GM18502 (cell line): Measurements from ENCODE around the gene SPPL2C.
A peak's percentile ranks its signal among the peaks of the same experiment; 100 is the strongest.

ENCODE experiments used
- ATAC-seq: cut with Tn5 transposase; IDR thresholded peaks from one replicate; pipeline ENCODE4 v1.9.1; 2021; ENCODE audit warnings: mild to moderate bottlenecking; ENCODE audit not compliant: unreplicated experiment, poor library complexity

The SPPL2C gene

DNA sequence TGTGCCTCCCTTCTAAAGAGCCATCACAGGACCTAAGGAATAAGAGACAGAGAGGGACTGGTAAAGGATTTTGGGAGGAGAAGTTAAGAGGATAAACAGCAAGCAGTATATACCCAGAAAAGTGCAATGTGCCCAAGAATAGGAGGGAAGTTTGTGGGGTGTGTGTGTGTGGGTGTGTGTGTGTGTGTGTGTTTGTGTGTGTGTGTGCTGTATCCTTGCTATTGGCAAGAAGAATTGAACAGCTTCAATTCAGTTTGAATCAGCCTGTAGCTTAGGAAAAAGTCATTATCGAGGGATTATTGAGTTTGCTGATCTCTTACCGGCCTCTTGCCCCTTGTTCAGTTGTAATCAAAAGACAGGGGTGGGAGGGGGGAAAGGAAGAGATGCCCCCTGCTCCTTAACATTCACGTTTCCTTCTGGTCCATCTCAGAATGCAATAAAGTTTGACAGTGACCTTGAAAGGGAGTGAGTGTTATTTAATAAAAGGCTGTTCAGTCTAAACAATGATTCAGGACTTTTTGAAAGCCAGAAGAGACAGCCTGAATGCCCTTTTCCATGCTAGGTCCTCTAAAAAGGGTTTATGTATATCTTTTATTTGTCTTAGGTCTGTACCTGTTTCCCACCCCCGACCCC, 25.8 kb downstream of the SPPL2C start:
- ATAC-seq = no peak

DNA sequence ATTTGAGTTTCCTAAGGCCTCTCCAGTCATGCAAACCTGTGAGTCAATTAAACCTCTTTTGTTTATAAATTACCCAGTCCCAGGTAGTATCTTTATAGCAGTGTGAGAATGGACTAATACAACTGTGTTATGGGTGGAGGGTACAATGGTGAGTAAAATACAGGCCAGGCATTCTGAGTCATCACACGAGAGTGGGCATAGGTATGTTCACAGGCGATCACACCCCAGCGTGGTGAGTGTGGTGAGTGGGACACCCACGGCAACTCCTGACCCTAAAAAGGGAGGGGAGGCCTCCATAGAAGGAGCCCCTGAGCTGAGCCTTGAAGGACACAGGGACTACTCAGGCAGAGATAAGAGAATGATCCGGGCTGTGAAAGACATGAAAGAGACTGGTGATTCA, 27.0 kb downstream of the SPPL2C start:
- no peak for ATAC-seq

DNA sequence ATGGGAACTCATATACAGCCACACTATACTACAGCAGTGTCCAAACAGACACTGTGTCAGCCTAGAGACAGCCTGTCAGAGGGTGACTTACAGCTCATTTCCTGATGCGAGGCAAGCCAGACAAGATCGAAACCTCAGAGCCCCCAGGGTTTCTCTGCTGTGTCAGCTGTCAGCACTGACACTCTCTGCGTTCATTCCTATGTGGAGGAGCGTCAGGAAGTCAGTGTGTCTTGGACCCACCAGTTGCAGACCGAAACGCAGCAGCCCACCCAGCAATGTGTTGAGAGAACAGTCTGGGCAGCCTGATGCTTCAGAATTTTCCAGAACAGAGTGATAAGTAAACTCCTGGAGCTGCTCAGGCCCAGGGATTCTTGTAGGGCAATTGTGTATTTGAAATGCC, 29.0 kb downstream of the SPPL2C start:
- no peak for ATAC-seq

DNA sequence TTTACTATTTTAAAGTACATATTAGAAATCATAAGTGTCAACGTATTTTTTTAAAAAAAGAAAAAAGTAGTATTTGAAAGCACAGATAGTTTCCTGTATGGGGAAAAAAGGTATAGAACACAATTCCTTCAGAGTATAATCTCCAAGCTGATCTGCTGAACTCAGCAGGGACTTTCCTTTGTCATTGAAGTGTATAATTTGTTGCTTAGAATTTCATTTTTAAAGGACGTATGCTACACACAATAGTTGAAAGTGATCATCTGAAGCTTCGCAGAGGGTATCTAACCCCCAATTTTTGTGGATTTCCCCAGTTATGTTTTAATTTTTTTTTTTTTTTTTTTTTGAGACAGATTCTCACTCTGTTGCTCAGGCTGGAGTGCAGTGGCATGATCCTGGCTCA, 29.5 kb downstream of the SPPL2C start:
- no peak for ATAC-seq

DNA sequence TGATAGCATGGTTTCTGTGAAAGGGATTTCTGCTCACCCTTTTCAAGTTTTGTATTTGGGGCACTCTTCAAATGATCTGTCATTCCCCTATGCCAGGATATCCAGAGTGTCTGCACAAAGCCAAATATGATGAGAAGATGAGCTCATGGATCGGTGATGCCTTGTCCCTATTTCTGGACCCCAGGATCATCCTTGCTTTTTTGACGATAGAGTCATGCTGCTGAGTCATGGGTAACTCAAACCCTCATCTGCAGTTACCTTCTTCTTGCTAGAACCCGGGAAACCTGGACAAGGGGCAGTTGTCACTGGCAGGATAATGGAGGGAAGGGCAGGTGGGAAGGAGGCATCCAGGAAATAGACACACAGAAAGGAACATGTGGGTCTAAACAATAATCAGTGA, 31.9 kb downstream of the SPPL2C start:
- no peak for ATAC-seq

DNA sequence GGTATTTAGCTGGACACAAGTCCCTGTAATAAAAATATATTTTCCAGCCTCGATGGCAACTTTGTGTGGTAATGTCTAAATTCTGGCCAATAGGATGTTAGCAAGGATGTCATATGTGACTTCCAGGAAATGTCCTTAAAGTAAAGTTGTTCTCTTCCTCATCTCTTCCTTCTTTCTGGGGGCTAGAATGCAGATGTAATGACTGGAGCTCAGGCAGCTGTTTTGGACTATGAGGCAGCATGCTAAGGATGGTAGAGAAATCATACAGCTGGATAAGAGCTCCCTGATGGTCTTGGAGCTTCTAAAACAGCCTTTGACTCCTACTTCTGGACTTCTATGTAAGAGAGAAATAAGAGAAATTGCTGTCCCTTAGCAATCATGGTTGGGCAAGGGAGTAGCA, 32.8 kb downstream of the SPPL2C start:
- ATAC-seq = no peak

DNA sequence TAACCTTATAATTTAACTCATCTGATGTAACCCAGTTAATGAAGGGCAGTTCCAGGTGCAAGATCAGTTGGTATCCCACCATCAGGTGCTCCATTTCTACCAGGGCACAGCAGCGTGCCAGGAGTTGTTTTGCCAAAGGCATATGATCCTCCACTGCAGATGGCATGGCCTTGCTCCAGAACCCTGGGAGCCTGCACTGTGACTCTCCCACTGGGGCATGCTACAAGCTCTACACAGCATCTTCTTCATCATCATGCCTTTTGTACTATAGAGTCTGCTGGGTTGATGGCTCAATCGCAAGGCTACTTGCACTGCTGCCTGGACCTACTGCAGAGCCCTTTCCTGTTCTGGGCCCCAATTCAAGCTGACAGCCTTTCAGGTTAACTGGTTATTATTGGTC, 38.4 kb downstream of the SPPL2C start:
- no peak for ATAC-seq

DNA sequence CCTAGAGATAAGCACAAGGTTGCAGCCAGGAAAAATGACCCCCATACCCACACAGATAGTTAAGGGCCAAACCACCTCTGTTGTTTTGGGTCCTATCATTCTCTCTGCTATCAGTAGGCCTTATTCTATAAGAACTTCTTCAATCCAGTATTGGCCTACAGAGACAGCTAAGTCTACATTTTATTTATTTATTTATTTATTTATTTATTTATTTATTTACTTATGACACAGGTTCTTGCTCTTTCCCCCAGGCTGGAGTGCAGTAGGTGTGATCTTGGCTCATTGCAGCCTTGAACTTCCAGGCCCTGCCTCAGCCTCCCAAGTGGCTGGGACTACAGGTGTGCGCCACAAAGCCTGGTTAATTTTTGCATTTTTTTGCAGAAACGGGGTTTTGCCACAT, 42.2 kb downstream of the SPPL2C start:
- ATAC-seq = no peak

DNA sequence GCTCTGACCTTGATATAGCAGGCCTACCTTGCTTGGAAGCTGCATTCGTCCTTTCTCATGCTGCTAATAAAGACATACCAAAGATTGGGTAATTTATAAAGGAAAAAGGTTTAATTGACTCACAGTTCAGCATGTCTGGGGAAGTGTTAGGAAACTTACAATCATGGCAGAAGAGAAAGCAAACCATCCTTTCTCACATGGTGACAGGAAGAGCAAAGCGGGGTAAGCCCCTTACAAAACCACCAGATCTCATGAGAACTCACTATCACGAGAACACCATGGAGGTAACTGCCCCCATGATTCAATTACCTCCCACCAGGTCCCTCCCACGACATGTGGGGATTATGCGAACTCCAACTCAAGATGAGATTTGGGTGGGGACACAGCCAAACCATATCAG, 43.7 kb downstream of the SPPL2C start:
- ATAC-seq = no peak

DNA sequence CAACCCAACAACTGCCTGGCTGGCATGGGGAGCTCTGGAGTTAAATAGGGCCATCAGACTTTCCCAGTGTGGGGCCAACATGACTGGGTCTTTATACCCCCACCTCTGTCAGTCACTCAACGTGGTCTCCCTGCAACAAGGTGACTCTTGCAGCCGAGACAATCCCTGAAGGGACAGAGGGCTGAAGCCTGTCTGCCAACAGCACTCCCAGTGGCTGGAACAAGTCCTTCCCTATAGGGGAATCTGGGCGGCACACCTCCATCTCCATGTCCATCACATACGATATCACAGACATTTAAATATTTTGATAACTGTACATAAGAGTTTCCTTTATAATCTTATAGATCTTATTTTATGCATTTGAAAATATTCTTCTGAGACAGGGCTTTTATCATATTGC, 44.9 kb downstream of the SPPL2C start:
- no peak for ATAC-seq

DNA sequence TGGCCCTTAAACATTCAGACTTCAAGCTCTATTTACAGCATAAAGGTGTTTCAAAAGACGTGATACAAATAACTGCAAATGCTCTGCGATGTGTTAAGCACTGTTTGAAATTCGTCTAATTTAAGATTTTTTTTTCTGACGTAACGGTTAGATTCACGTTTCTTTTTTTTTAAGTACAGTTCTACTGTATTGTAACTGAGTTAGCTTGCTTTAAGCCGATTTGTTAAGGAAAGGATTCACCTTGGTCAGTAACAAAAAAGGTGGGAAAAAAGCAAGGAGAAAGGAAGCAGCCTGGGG, 49.0 kb downstream of the SPPL2C start:
- no peak for ATAC-seq

DNA sequence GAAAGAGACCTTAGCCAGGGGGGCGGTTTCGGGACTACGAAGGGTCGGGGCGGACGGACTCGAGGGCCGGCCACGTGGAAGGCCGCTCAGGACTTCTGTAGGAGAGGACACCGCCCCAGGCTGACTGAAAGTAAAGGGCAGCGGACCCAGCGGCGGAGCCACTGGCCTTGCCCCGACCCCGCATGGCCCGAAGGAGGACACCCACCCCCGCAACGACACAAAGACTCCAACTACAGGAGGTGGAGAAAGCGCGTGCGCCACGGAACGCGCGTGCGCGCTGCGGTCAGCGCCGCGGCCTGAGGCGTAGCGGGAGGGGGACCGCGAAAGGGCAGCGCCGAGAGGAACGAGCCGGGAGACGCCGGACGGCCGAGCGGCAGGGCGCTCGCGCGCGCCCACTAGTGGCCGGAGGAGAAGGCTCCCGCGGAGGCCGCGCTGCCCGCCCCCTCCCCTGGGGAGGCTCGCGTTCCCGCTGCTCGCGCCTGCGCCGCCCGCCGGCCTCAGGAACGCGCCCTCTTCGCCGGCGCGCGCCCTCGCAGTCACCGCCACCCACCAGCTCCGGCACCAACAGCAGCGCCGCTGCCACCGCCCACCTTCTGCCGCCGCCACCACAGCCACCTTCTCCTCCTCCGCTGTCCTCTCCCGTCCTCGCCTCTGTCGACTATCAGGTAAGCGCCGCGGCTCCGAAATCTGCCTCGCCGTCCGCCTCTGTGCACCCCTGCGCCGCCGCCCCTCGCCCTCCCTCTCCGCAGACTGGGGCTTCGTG, 49.5 kb downstream of the SPPL2C start, which contains the start of gene MAPT:
Gene MAPT, plus strand, starts transcription at position 533 of the 763 bp plus-strand sequence. CDS start 67,784 bp downstream, outside the sequence.
- ATAC-seq = peak; percentile 74

DNA sequence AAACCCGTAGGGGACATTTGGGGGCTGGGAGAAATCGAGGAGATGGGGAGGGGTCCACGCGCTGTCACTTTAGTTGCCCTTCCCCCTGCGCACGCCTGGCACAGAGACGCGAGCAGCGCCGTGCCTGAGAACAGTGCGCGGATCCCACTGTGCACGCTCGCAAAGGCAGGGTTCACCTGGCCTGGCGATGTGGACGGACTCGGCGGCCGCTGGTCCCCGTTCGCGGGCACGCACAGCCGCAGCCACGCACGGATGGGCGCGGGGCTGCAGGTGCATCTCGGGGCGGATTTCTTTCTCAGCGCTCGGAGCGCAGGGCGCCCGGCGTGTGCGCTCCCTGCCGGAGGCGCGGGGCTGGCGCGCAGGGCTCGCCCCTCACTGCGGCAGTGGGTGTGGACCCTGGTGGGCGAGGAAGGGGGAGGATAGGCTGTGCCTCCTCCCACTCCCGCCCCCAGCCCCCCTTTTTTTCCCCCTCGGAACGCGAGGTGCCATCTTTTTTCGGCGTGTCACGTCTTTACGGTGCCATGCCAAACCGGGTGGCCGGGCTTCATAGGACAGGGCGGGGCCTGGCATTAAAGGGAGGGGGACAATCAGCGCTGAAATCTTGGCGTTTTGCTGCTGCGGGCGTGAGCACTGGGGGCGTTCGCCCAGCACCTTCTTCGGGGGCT, 50.8 kb downstream of the SPPL2C start:
- ATAC-seq = no peak

DNA sequence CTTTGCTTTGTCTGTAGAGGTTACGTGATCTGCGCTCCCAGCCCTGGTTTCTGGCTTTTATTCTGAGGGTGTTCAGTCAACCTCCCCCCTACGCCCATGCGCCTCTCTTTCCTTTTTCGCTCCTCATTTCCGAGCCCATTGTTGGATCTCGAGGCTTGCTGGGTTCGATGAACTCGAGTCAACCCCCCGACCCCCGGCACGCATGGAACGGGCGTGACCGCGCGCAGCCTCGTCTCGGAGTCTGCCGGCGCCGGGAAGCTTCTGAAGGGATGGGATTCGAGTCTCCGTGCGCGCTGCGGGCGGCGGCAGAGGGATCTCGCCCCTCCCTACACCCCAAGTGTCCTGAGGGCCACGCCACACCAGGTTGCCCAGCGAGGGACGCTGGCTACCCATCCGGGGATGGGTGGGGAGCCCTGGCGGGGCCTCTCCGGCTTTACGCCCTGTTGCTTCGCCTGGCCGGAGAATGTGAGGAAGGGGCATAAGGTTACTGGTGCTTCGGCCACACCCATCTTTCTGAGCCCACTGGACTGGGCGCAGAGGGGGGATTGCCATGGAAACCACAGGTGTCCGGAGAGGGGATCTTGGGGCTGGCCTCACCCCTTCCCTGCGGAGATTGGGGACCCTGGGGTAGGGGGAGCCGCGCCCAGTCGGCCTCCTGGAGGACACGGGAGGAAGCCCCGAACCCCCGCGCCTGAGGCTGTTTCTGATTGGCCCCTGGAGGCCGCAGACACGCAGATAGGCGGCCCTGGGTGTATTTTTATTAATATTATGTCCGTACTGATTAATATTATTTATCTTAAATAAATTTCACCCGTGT, 51.5 kb downstream of the SPPL2C start:
- ATAC-seq = no peak
